HG03457 (cell line): ENCODE data around the gene PDE4D.

Experiments
- ATAC-seq: cut with Tn5 transposase; IDR thresholded peaks from one replicate; pipeline ENCODE4 v1.9.1; 2021; ENCODE audit warnings: moderate number of reproducible peaks; ENCODE audit not compliant: unreplicated experiment

Gene PDE4D

GRCh38 chr5:59268756-59269415 lies 624.6 kb downstream of the PDE4D start:
- no peak for ATAC-seq

GRCh38 chr5:59267033-59267432 lies 626.5 kb downstream of the PDE4D start:
- no peak for ATAC-seq

GRCh38 chr5:59266410-59266809 lies 627.1 kb downstream of the PDE4D start:
- ATAC-seq: no peak

GRCh38 chr5:59264639-59265245 lies 628.8 kb downstream of the PDE4D start:
- no peak for ATAC-seq

- ATAC-seq: no peak
Measured at GRCh38 chr5:59264013-59264412, 629.5 kb downstream of the PDE4D start.

- ATAC-seq: no peak
Measured at GRCh38 chr5:59261969-59262368, 631.6 kb downstream of the PDE4D start.

GRCh38 chr5:59260973-59261372 lies 632.6 kb downstream of the PDE4D start:
- no peak for ATAC-seq

- ATAC-seq: no peak
Measured at GRCh38 chr5:59260200-59260599, 633.3 kb downstream of the PDE4D start.

GRCh38 chr5:59259237-59259636 lies 634.3 kb downstream of the PDE4D start:
- no peak for ATAC-seq

GRCh38 chr5:59257488-59258400 lies 635.8 kb downstream of the PDE4D start:
- no peak for ATAC-seq

- ATAC-seq: no peak
Measured at GRCh38 chr5:59256331-59256730, 637.2 kb downstream of the PDE4D start.

GRCh38 chr5:59254055-59254687 lies 639.4 kb downstream of the PDE4D start:
- no peak for ATAC-seq

- no peak for ATAC-seq
Measured at GRCh38 chr5:59253625-59254024, 639.9 kb downstream of the PDE4D start.

GRCh38 chr5:59251627-59252026 lies 641.9 kb downstream of the PDE4D start:
- no peak for ATAC-seq

GRCh38 chr5:59249726-59250125 lies 643.8 kb downstream of the PDE4D start:
- ATAC-seq: no peak

- ATAC-seq: no peak
Measured at GRCh38 chr5:59249160-59249559, 644.4 kb downstream of the PDE4D start.

GRCh38 chr5:59246882-59247281 lies 646.6 kb downstream of the PDE4D start:
- ATAC-seq: no peak

GRCh38 chr5:59246145-59246869 lies 647.2 kb downstream of the PDE4D start:
- ATAC-seq: no peak

GRCh38 chr5:59245198-59245597 lies 648.3 kb downstream of the PDE4D start:
- no peak for ATAC-seq

- no peak for ATAC-seq
Measured at GRCh38 chr5:59241552-59241951, 652.0 kb downstream of the PDE4D start.

- ATAC-seq: no peak
Measured at GRCh38 chr5:59241119-59241518, 652.4 kb downstream of the PDE4D start.
